AG08396 (cell line): ENCODE measurements around the gene HSPA4.
"Not testable (repeated sequence)": the region's sequence is repeated elsewhere in the genome, so short reads cannot be mapped to it uniquely, and the experiment has no call there.

ENCODE experiments used
- DNase-seq: peaks from one replicate; pipeline ENCODE4 v3.0.0; 2012; ENCODE audit warnings: low spot score, mixed read lengths

Gene HSPA4

GRCh38 chr5:133124891-133125290 is 73.1 kb downstream of the HSPA4 start:
- DNase-seq, result no peak

GRCh38 chr5:133128066-133128465 is 76.3 kb downstream of the HSPA4 start:
- no peak for DNase-seq

- no peak for DNase-seq
These were observed 77.5 kb downstream of the HSPA4 start for GRCh38 chr5:133129289-133129688.

- no peak for DNase-seq
These were observed 78.1 kb downstream of the HSPA4 start for GRCh38 chr5:133129950-133130349.

GRCh38 chr5:133130387-133131118 is 78.7 kb downstream of the HSPA4 start:
- DNase-seq, result no peak

- DNase-seq, result no peak
These were observed 80.9 kb downstream of the HSPA4 start for GRCh38 chr5:133132717-133133116.

- not testable (repeated sequence) for DNase-seq
These were observed 81.4 kb downstream of the HSPA4 start for GRCh38 chr5:133133241-133133640.

GRCh38 chr5:133136890-133137289 is 85.1 kb downstream of the HSPA4 start:
- not testable (repeated sequence) for DNase-seq

- DNase-seq, result no peak
These were observed 88.5 kb downstream of the HSPA4 start for GRCh38 chr5:133140311-133140710.

- no peak for DNase-seq
These were observed 89.9 kb downstream of the HSPA4 start for GRCh38 chr5:133141746-133142145.

- DNase-seq, result no peak
These were observed 91.0 kb downstream of the HSPA4 start for GRCh38 chr5:133142782-133143181.

GRCh38 chr5:133144245-133144981 is 92.6 kb downstream of the HSPA4 start:
- no peak for DNase-seq

- DNase-seq, result no peak
These were observed 93.8 kb downstream of the HSPA4 start for GRCh38 chr5:133145436-133146170.

- no peak for DNase-seq
These were observed 95.6 kb downstream of the HSPA4 start for GRCh38 chr5:133147411-133147810.

- no peak for DNase-seq
These were observed 96.2 kb downstream of the HSPA4 start for GRCh38 chr5:133147815-133148567.

GRCh38 chr5:133149345-133149744 is 97.5 kb downstream of the HSPA4 start:
- DNase-seq, result no peak

GRCh38 chr5:133150909-133151544 is 99.2 kb downstream of the HSPA4 start:
- DNase-seq, result no peak

- DNase-seq, result no peak
These were observed 102.7 kb downstream of the HSPA4 start for GRCh38 chr5:133154274-133155075.

GRCh38 chr5:133155326-133155969 is 103.6 kb downstream of the HSPA4 start:
- DNase-seq, result no peak
